SK-N-SH (cell line): ENCODE measurements around the gene GSK3A. TPM values are rescaled to one million over a fixed set of nuclear protein-coding genes. Genes with fewer than 3 reads are reported as not detected.

Experiments
- CTCF ChIA-PET: fragments of 300-600, 350-600 bp; formaldehyde crosslinking; extraction: SDS; loops from one replicate; lab custom pipeline; 2021; lab: Yijun Ruan, JAX
- POLR2A ChIA-PET: fragments of 350-600 bp; sonication (Branson Sonifier 250); formaldehyde crosslinking; extraction: SDS; loops from one replicate; lab custom pipeline; 2020; ENCODE audit warnings: antibody characterized with exemption, inconsistent platforms; lab: Yijun Ruan, JAX
- DNase-seq: peaks from one replicate; pipeline ENCODE4 v3.0.0; 2012
- H2AFZ ChIP-seq: fragments of 200-600 bp; sonication (generic); 2 replicates; pipeline ENCODE4 v1.8.1; 2016; ENCODE audit warnings: antibody characterized with exemption, mild to moderate bottlenecking, low read depth
- H3F3A ChIP-seq: fragments of 200-600 bp; sonication (generic); replicated peaks from 2 replicates; pipeline ENCODE3; 2016; ENCODE audit warnings: antibody characterized with exemption, mild to moderate bottlenecking; ENCODE audit not compliant: insufficient read depth
- H3K27ac ChIP-seq, 2 experiments: fragments of 200-500 bp in 1 of 2; fragments of 200-600 bp in 1 of 2; sonication (Bioruptor generic) in 1 of 2; sonication (generic), shearing (Covaris generic) in 1 of 2; 2 replicates each; pipeline versions ENCODE4 v1.5.1 to v1.6.1; 2014 to 2016; ENCODE audit warnings: low read depth in 2 of 2, inconsistent platforms in 1 of 2, low read length in 1 of 2, mild to moderate bottlenecking in 1 of 2, mixed read lengths in 1 of 2
- H3K27me3 ChIP-seq: fragments of 200-600 bp; sonication (generic), shearing (Covaris generic); 2 replicates; pipeline ENCODE4 v1.6.1; 2016; ENCODE audit warnings: mixed run types; ENCODE audit not compliant: insufficient read depth
- H3K36me3 ChIP-seq, 2 experiments: fragments of 200-500 bp in 1 of 2; fragments of 200-600 bp in 1 of 2; sonication (Bioruptor generic) in 1 of 2; sonication (generic) in 1 of 2; replicated peaks in 1 of 2; 2 replicates each; pipeline versions ENCODE3 to v1.5.1; 2014 to 2016; ENCODE audit warnings: low read length in 1 of 2, mild to moderate bottlenecking in 1 of 2; ENCODE audit not compliant: insufficient read depth in 2 of 2, control insufficient read depth in 1 of 2
- H3K4me1 ChIP-seq, 2 experiments: fragments of 200-500 bp in 1 of 2; fragments of 200-600 bp in 1 of 2; sonication (Bioruptor generic) in 1 of 2; sonication (generic), shearing (Covaris generic) in 1 of 2; 2 replicates each; pipeline versions ENCODE4 v1.5.1 to v1.6.1; 2014 to 2016; ENCODE audit warnings: low read depth in 1 of 2, low read length in 1 of 2, mixed run types in 1 of 2; ENCODE audit not compliant: insufficient read depth in 2 of 2, control insufficient read depth in 1 of 2
- H3K4me2 ChIP-seq: fragments of 200-600 bp; sonication (generic), shearing (Covaris generic); 2 replicates; pipeline ENCODE4 v1.6.1; 2017; ENCODE audit warnings: mixed run types
- H3K4me3 ChIP-seq, 2 experiments: fragments of 200-500 bp in 1 of 2; fragments of 200-600 bp in 1 of 2; sonication (Bioruptor generic) in 1 of 2; sonication (generic), shearing (Covaris generic) in 1 of 2; 2 replicates each; pipeline versions ENCODE4 v1.5.1 to v1.8.1; 2014 to 2016; ENCODE audit warnings: low read depth in 2 of 2, inconsistent platforms in 1 of 2, low read length in 1 of 2, mild to moderate bottlenecking in 1 of 2, mixed read lengths in 1 of 2, moderate library complexity in 1 of 2
- H3K79me2 ChIP-seq: fragments of 200-600 bp; sonication (generic); 2 replicates; pipeline ENCODE4 v1.8.1; 2017; ENCODE audit warnings: mild to moderate bottlenecking; ENCODE audit not compliant: insufficient read depth
- H3K9ac ChIP-seq: fragments of 200-600 bp; sonication (generic); 2 replicates; pipeline ENCODE4 v1.6.1; 2017; ENCODE audit warnings: mixed run types
- H3K9me2 ChIP-seq: fragments of 200-600 bp; sonication (generic); 2 replicates; pipeline ENCODE4 v1.6.1; 2017; ENCODE audit warnings: mixed run types
- H3K9me3 ChIP-seq: fragments of 200-600 bp; sonication (generic); 2 replicates; pipeline ENCODE4 v1.6.1; 2017; ENCODE audit warnings: mixed run types, mild to moderate bottlenecking, moderate library complexity
- H4K20me1 ChIP-seq: fragments of 200-600 bp; sonication (generic); 2 replicates; pipeline ENCODE4 v1.6.1; 2017; ENCODE audit warnings: mild to moderate bottlenecking, mixed run types; ENCODE audit not compliant: insufficient read depth
- CTCF ChIP-seq: fragments of 200-600 bp; sonication (generic); IDR thresholded peaks from 2 replicates; pipeline ENCODE4 v1.6.1; 2017; ENCODE audit warnings: antibody characterized with exemption, mild to moderate bottlenecking, moderate library complexity
- FOSL2 ChIP-seq: IDR thresholded peaks from 2 replicates; pipeline ENCODE4 v1.4.0; 2012; ENCODE audit warnings: low read depth, mild to moderate bottlenecking, moderate library complexity, borderline replicate concordance
- GABPA ChIP-seq: IDR thresholded peaks from 2 replicates; pipeline ENCODE4 v1.4.0; 2012; ENCODE audit warnings: low read depth, mild to moderate bottlenecking
- GATA2 ChIP-seq: sonication (generic); formaldehyde crosslinking; IDR thresholded peaks from 2 replicates; pipeline ENCODE4 v1.5.0; 2020; ENCODE audit warnings: mild to moderate bottlenecking, missing genetic modification reagents
- NFIC ChIP-seq: IDR thresholded peaks from 2 replicates; pipeline ENCODE4 v1.4.0; 2012; ENCODE audit warnings: borderline replicate concordance
- PBX3 ChIP-seq: IDR thresholded peaks from 2 replicates; pipeline ENCODE4; 2012
- POLR2AphosphoS5 ChIP-seq: IDR thresholded peaks from 2 replicates; pipeline ENCODE4 v1.6.1; 2012; ENCODE audit warnings: low read depth, low read length
- RAD21 ChIP-seq: IDR thresholded peaks from 2 replicates; pipeline ENCODE4 v1.6.1; 2012; ENCODE audit warnings: mild to moderate bottlenecking, low read length
- RCOR1 ChIP-seq: fragments of 150-350 bp; IDR thresholded peaks from 2 replicates; pipeline ENCODE4 v1.6.1; 2017; ENCODE audit warnings: antibody characterized with exemption, low read length
- RFX5 ChIP-seq: IDR thresholded peaks from 2 replicates; pipeline ENCODE4 v1.6.1; 2012; ENCODE audit warnings: mild to moderate bottlenecking, improper control_type of control experiment, low read length
- RXRA ChIP-seq: IDR thresholded peaks from 2 replicates; pipeline ENCODE4 v1.4.0; 2012; ENCODE audit warnings: low read depth, mild to moderate bottlenecking, borderline replicate concordance
- SMC3 ChIP-seq: IDR thresholded peaks from 2 replicates; pipeline ENCODE4 v1.6.1; 2012; ENCODE audit warnings: low read depth, low read length, improper control_type of control experiment
- TAF1 ChIP-seq: IDR thresholded peaks from 2 replicates; pipeline ENCODE4 v1.6.1; 2012; ENCODE audit warnings: low read depth, mild to moderate bottlenecking, low read length, moderate library complexity, borderline replicate concordance
- TEAD4 ChIP-seq: IDR thresholded peaks from 2 replicates; pipeline ENCODE4 v1.4.0; 2012; ENCODE audit warnings: mild to moderate bottlenecking, borderline replicate concordance; ENCODE audit not compliant: insufficient read depth
- USF1 ChIP-seq: IDR thresholded peaks from 2 replicates; pipeline ENCODE4 v1.4.0; 2012; ENCODE audit warnings: low read depth, borderline replicate concordance
- ZBTB33 ChIP-seq: IDR thresholded peaks from 2 replicates; pipeline ENCODE4 v1.4.0; 2012; ENCODE audit warnings: low read depth, borderline replicate concordance
- WGBS: methylation state at CpG from one replicate; pipeline ENCODE4 v1.1.6; 2017; ENCODE audit warnings: low lambda C conversion rate; 5-methylcytosine and 5-hydroxymethylcytosine counted together
- polyA plus RNA-seq, 3 experiments: library from polyadenylated mRNA; depleted of rRNA; stranded (reverse); fragments of >200 nt; gene quantifications; 2 replicates each; pipeline ENCODE4 v1.2.3, GENCODE V29; 2012

The GSK3A gene
- polyA plus RNA-seq, 1 of the 3 experiments (the other 2 are of a cell fraction) = 42.1 TPM

- TF ChIP-seq CTCF = no peak
- TF ChIP-seq RFX5 = no peak
Measured at GRCh38 chr19:42193294-42193693, 49.1 kb downstream of the GSK3A start (continued).

- ChIA-PET POLR2A (interaction anchor here (0.6 kb wide), 1 partner anchor 82 kb away, joined by 3 read pairs; no protein-coding TSS in a partner anchor), CTCF (interaction anchor here (1.3 to 1.7 kb wide), 2 partner anchors 83 to 87 kb away, joined by 3 to 8 read pairs; no protein-coding TSS in a partner anchor)
- no peaks in the 10 kb centered on the region for H3K27me3 ChIP-seq
- H3K4me3 ChIP-seq = no peak overlapping the region
- H4K20me1 ChIP-seq = no peaks in the 10 kb centered on the region
- H3K4me2 ChIP-seq = no peak overlapping the region
- no peak overlapping the region for H3K27ac ChIP-seq
- 41% methylated on average over 3 of the region's 3 CpGs for WGBS
- H3K79me2 ChIP-seq = no peaks in the 10 kb centered on the region
- H3K9me2 ChIP-seq = no peaks in the 10 kb centered on the region
- TF ChIP-seq TEAD4 (no peak), RCOR1 (no peak), RXRA (no peak)
- DNase-seq = no peak
- H3F3A ChIP-seq = no peaks in the 10 kb centered on the region
- no peaks in the 10 kb centered on the region for H3K4me1 ChIP-seq
- no peaks in the 10 kb centered on the region for H3K9me3 ChIP-seq
- H3K36me3 ChIP-seq = no peaks in the 10 kb centered on the region
- H2AFZ ChIP-seq = no peak overlapping the region
- H3K9ac ChIP-seq = no peak overlapping the region
Measured at GRCh38 chr19:42191855-42192254, 50.5 kb downstream of the GSK3A start.

GRCh38 chr19:42191330-42191729, 51.1 kb downstream of the GSK3A start:
- POLR2A ChIA-PET = interaction anchor here (0.6 kb wide), 1 partner anchor 82 kb away, joined by 3 read pairs; no protein-coding TSS in a partner anchor
- TF ChIP-seq GATA2 (CRISPR knock-in tag) (no peak), RAD21 (no peak), PBX3 (no peak), SMC3 (no peak), TAF1 (no peak), NFIC (no peak), USF1 (no peak), ZBTB33 (no peak), RXRA (no peak), FOSL2 (no peak), POLR2AphosphoS5 (no peak), GABPA (no peak)
- Histone ChIP-seq H3K4me1 (no peaks in the 10 kb centered on the region), H3K36me3 (no peaks in the 10 kb centered on the region), H3K4me2 (no peak overlapping the region), H3K9me2 (no peaks in the 10 kb centered on the region), H3F3A (no peaks in the 10 kb centered on the region), H3K9me3 (no peaks in the 10 kb centered on the region), H3K79me2 (no peaks in the 10 kb centered on the region), H3K4me3 (no peak overlapping the region), H4K20me1 (no peaks in the 10 kb centered on the region), H3K9ac (no peak overlapping the region), H3K27ac (no peak overlapping the region), H2AFZ (no peak overlapping the region), H3K27me3 (no peaks in the 10 kb centered on the region)
- CTCF ChIA-PET = interaction anchor here (0.8 to 1.7 kb wide), 4 partner anchors 58 to 88 kb away, joined by 3 to 8 read pairs (median 5); partner anchors contain the start of gene POU2F2
- 100% methylated on average over 1 of the region's 1 CpG for WGBS
- DNase-seq = no peak
